HepG2 (cell line): ENCODE measurements around the gene ZNF189. TPM values are rescaled to one million over a fixed set of nuclear protein-coding genes. Genes with fewer than 3 reads are reported as not detected.

Experiments used
- AKNA ChIP-seq: sonication (generic); formaldehyde crosslinking; IDR thresholded peaks from 2 replicates; pipeline ENCODE4 v1.4.0; 2020; ENCODE audit warnings: missing genetic modification reagents, borderline replicate concordance
- CCDC6 ChIP-seq: sonication (generic); formaldehyde crosslinking; IDR thresholded peaks from 2 replicates; pipeline ENCODE4 v1.8.1; 2022; ENCODE audit warnings: mild to moderate bottlenecking, missing genetic modification reagents, moderate library complexity
- HIVEP1 ChIP-seq: sonication (generic); formaldehyde crosslinking; IDR thresholded peaks from 2 replicates; pipeline ENCODE4 v1.4.0; 2020; ENCODE audit warnings: mild to moderate bottlenecking, missing genetic modification reagents
- KDM4B ChIP-seq: sonication (generic); formaldehyde crosslinking; IDR thresholded peaks from 2 replicates; pipeline ENCODE4 v1.4.0; 2020; ENCODE audit warnings: missing genetic modification reagents
- KDM5B ChIP-seq: sonication (generic); formaldehyde crosslinking; IDR thresholded peaks from 2 replicates; pipeline ENCODE4 v1.4.0; 2020; ENCODE audit warnings: missing genetic modification reagents, mild to moderate bottlenecking, borderline replicate concordance
- KMT2A ChIP-seq: sonication (generic); formaldehyde crosslinking; IDR thresholded peaks from 2 replicates; pipeline ENCODE4 v1.4.0; 2020; ENCODE audit warnings: missing genetic modification reagents
- MEF2D ChIP-seq: sonication (generic); formaldehyde crosslinking; IDR thresholded peaks from 2 replicates; pipeline ENCODE4 v1.5.1; 2020; ENCODE audit warnings: mild to moderate bottlenecking, missing genetic modification reagents
- MXD1 ChIP-seq: sonication (generic); formaldehyde crosslinking; IDR thresholded peaks from 2 replicates; pipeline ENCODE4 v1.4.0; 2020; ENCODE audit warnings: mild to moderate bottlenecking, missing genetic modification reagents
- RBFOX2 ChIP-seq: fragments of 200-400 bp; formaldehyde crosslinking; IDR thresholded peaks from 2 replicates; pipeline ENCODE4 v1.6.1; 2017; ENCODE audit warnings: low read depth, mild to moderate bottlenecking, low read length
- RFX3 ChIP-seq: IDR thresholded peaks from 2 replicates; pipeline ENCODE4 v1.6.1; 2016; ENCODE audit warnings: missing biosample characterization, missing genetic modification reagents
- SP4 ChIP-seq: sonication (generic); formaldehyde crosslinking; IDR thresholded peaks from 2 replicates; pipeline ENCODE4 v1.8.1; 2023; ENCODE audit warnings: mild to moderate bottlenecking, missing genetic modification reagents
- TFDP2 ChIP-seq: sonication (generic); formaldehyde crosslinking; IDR thresholded peaks from 2 replicates; pipeline ENCODE4 v1.4.0; 2020; ENCODE audit warnings: missing genetic modification reagents
- TP53 ChIP-seq: sonication (generic); formaldehyde crosslinking; conservative IDR thresholded peaks from 2 replicates; pipeline ENCODE4 v1.4.0; 2020; ENCODE audit warnings: missing genetic modification reagents
- TSC22D2 ChIP-seq: sonication (generic); formaldehyde crosslinking; IDR thresholded peaks from 2 replicates; pipeline ENCODE4 v1.5.1; 2020; ENCODE audit warnings: missing genetic modification reagents, mild to moderate bottlenecking, borderline replicate concordance
- ZBTB1 ChIP-seq: sonication (generic); formaldehyde crosslinking; IDR thresholded peaks from 2 replicates; pipeline ENCODE4 v1.4.0; 2020; ENCODE audit warnings: missing genetic modification reagents, borderline replicate concordance
- ZBTB8A ChIP-seq: sonication (generic); formaldehyde crosslinking; IDR thresholded peaks from 2 replicates; pipeline ENCODE4 v1.4.0; 2020; ENCODE audit warnings: mild to moderate bottlenecking, low read depth, missing genetic modification reagents, borderline replicate concordance
- ZFP36L2 ChIP-seq: sonication (generic); formaldehyde crosslinking; IDR thresholded peaks from 2 replicates; pipeline ENCODE4 v1.4.0; 2020; ENCODE audit warnings: missing genetic modification reagents
- ZKSCAN8 ChIP-seq: IDR thresholded peaks from 2 replicates; pipeline ENCODE4 v1.6.1; 2016; ENCODE audit warnings: borderline replicate concordance, missing genetic modification reagents, missing compliant biosample characterization
- ZMYM2 ChIP-seq: sonication (generic); formaldehyde crosslinking; IDR thresholded peaks from 2 replicates; pipeline ENCODE4 v1.8.0; 2022; ENCODE audit warnings: mild to moderate bottlenecking, missing genetic modification reagents
- ZNF329 ChIP-seq: sonication (generic); formaldehyde crosslinking; IDR thresholded peaks from 2 replicates; pipeline ENCODE4 v1.9.0; 2021; ENCODE audit warnings: low read depth, mild to moderate bottlenecking, missing genetic modification reagents
- ZNF430 ChIP-seq: sonication (generic); formaldehyde crosslinking; IDR thresholded peaks from 2 replicates; pipeline ENCODE4 v1.9.0; 2021; ENCODE audit warnings: mild to moderate bottlenecking, missing genetic modification reagents
- ZNF629 ChIP-seq: sonication (generic); formaldehyde crosslinking; conservative IDR thresholded peaks from 2 replicates; pipeline ENCODE4 v1.5.0; 2020; ENCODE audit warnings: missing genetic modification reagents
- ZNF703 ChIP-seq: sonication (generic); formaldehyde crosslinking; IDR thresholded peaks from 2 replicates; pipeline ENCODE4 v1.5.1; 2020; ENCODE audit warnings: missing genetic modification reagents, mild to moderate bottlenecking, moderate library complexity, borderline replicate concordance
- ZNF775 ChIP-seq: sonication (generic); formaldehyde crosslinking; IDR thresholded peaks from 2 replicates; pipeline ENCODE4 v1.4.0; 2020; ENCODE audit warnings: missing genetic modification reagents, mild to moderate bottlenecking, moderate library complexity, borderline replicate concordance
- ZNF83 ChIP-seq: sonication (generic); formaldehyde crosslinking; IDR thresholded peaks from 2 replicates; pipeline ENCODE4 v1.4.0; 2020; ENCODE audit warnings: missing genetic modification reagents, mild to moderate bottlenecking, borderline replicate concordance
- polyA plus RNA-seq, 8 experiments: library from polyadenylated mRNA; depleted of rRNA in 3 of 8; stranded (reverse) in 7 of 8; unstranded in 1 of 8; fragments of >200 nt; fragmentation: Illumina TruSeq in 4 of 8; extraction: Trizol in 4 of 8; gene quantifications; 2 replicates each; pipeline versions ENCODE4 v1.2.1 to v1.2.3, GENCODE V29; 2011 to 2016; ENCODE audit warnings: low read depth in 4 of 8, missing spikeins in 1 of 8, mixed read lengths in 1 of 8; ENCODE audit not compliant: insufficient read depth in 1 of 8
- total RNA-seq, 5 experiments: library from RNA; depleted of rRNA; stranded (reverse); fragments of >200 nt; fragmentation: Illumina TruSeq; extraction: Trizol; gene quantifications; 2 replicates each; pipeline ENCODE4 v1.2.3, GENCODE V29; 2016; ENCODE audit warnings: low read depth in 1 of 5

ZNF189 gene
- total and polyA plus RNA-seq, 2 of the 13 experiments (the other 11 are each of a cell fraction or from before 2014, with no cell fraction given), result 8.4 to 50.0 TPM

- TF ChIP-seq ZNF83 (CRISPR knock-in tag) (no peak), RFX3 (CRISPR knock-in tag) (no peak), ZBTB1 (CRISPR knock-in tag) (no peak), ZNF629 (CRISPR knock-in tag) (no peak), MEF2D (CRISPR knock-in tag) (peak; percentile 54; the same call in 1 of the 2 replicates), KDM4B (CRISPR knock-in tag) (no peak), KDM5B (CRISPR knock-in tag) (no peak), CCDC6 (CRISPR knock-in tag) (no peak), KMT2A (CRISPR knock-in tag) (no peak), TFDP2 (CRISPR knock-in tag) (peak; percentile 46; the same call in 1 of the 2 replicates), ZFP36L2 (CRISPR knock-in tag) (no peak), AKNA (no peak), ZMYM2 (CRISPR knock-in tag) (no peak), SP4 (CRISPR knock-in tag) (no peak), ZNF775 (CRISPR knock-in tag) (no peak), RBFOX2 (no peak), HIVEP1 (CRISPR knock-in tag) (no peak), ZKSCAN8 (CRISPR knock-in tag) (peak; percentile 83; the same call in 1 of the 2 replicates), MXD1 (CRISPR knock-in tag) (no peak), TSC22D2 (no peak), ZNF430 (CRISPR knock-in tag) (no peak), ZBTB8A (CRISPR knock-in tag) (no peak), ZNF703 (CRISPR knock-in tag) (no peak), ZNF329 (CRISPR knock-in tag) (no peak), TP53 (CRISPR knock-in tag) (no peak)
Measured at GRCh38 chr9:101433229-101433628, 34.6 kb downstream of the ZNF189 start (continued).
